Measurements from ENCODE around the gene OSBPL1A.

Gene OSBPL1A

GRCh38 chr18:24209558-24209957 is 188.1 kb downstream of the OSBPL1A start:
- no peak for DNase-seq

- no peak for DNase-seq
These were observed 189.2 kb downstream of the OSBPL1A start for GRCh38 chr18:24208270-24209035.

- DNase-seq = no peak
These were observed 192.7 kb downstream of the OSBPL1A start for GRCh38 chr18:24204904-24205303.

GRCh38 chr18:24201699-24202687 is 195.6 kb downstream of the OSBPL1A start:
- DNase-seq = no peak

- no peak for DNase-seq
These were observed 196.9 kb downstream of the OSBPL1A start for GRCh38 chr18:24200494-24201290.

- no peak for DNase-seq
These were observed 198.2 kb downstream of the OSBPL1A start for GRCh38 chr18:24199372-24199962.

- no peak for DNase-seq
These were observed 199.2 kb downstream of the OSBPL1A start for GRCh38 chr18:24198461-24198860.

- DNase-seq = no peak
These were observed 200.2 kb downstream of the OSBPL1A start for GRCh38 chr18:24197412-24197811.

GRCh38 chr18:24196764-24197163 is 200.9 kb downstream of the OSBPL1A start:
- DNase-seq = no peak

GRCh38 chr18:24195296-24196053 is 202.1 kb downstream of the OSBPL1A start:
- no peak for DNase-seq

GRCh38 chr18:24190590-24190989 is 207.0 kb downstream of the OSBPL1A start:
- DNase-seq = no peak

GRCh38 chr18:24189664-24190346 is 207.8 kb downstream of the OSBPL1A start:
- no peak for DNase-seq

- no peak for DNase-seq
These were observed 208.6 kb downstream of the OSBPL1A start for GRCh38 chr18:24189007-24189528.

GRCh38 chr18:24188120-24188519 is 209.5 kb downstream of the OSBPL1A start:
- DNase-seq = no peak

GRCh38 chr18:24187689-24188088 is 209.9 kb downstream of the OSBPL1A start:
- DNase-seq = no peak

- no peak for DNase-seq
These were observed 210.6 kb downstream of the OSBPL1A start for GRCh38 chr18:24187049-24187448.

- DNase-seq = no peak
These were observed 211.8 kb downstream of the OSBPL1A start for GRCh38 chr18:24185805-24186204.

GRCh38 chr18:24181806-24182205 is 215.8 kb downstream of the OSBPL1A start:
- DNase-seq = no peak

GRCh38 chr18:24180048-24180447 is 217.6 kb downstream of the OSBPL1A start:
- no peak for DNase-seq

- no peak for DNase-seq
These were observed 220.0 kb downstream of the OSBPL1A start for GRCh38 chr18:24177499-24178133.
